ENCODE data around the gene GPR15LG.

- TF ChIP-seq EZH2 (IDR thresholded peaks at IDR 0.05; ENCODE audit: borderline replicate concordance, low read length) = no peak
- TF ChIP-seq, protein P1, sequence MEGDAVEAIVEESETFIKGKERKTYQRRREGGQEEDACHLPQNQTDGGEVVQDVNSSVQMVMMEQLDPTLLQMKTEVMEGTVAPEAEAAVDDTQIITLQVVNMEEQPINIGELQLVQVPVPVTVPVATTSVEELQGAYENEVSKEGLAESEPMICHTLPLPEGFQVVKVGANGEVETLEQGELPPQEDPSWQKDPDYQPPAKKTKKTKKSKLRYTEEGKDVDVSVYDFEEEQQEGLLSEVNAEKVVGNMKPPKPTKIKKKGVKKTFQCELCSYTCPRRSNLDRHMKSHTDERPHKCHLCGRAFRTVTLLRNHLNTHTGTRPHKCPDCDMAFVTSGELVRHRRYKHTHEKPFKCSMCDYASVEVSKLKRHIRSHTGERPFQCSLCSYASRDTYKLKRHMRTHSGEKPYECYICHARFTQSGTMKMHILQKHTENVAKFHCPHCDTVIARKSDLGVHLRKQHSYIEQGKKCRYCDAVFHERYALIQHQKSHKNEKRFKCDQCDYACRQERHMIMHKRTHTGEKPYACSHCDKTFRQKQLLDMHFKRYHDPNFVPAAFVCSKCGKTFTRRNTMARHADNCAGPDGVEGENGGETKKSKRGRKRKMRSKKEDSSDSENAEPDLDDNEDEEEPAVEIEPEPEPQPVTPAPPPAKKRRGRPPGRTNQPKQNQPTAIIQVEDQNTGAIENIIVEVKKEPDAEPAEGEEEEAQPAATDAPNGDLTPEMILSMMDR (IDR thresholded peaks at IDR 0.05; ENCODE audit: low read length) = no peak
Observed at GRCh38 chr10:84208023-84208422, 34.4 kb downstream of the GPR15LG start.
